ENCODE measurements around the gene PTX4. TPM values are rescaled to one million over a fixed set of nuclear protein-coding genes. Genes with fewer than 3 reads are reported as not detected.

Gene PTX4
- total and polyA plus RNA-seq, 9 of the 15 experiments (the other 6 are each of a cell fraction or from before 2014, with no cell fraction given) = 0.11 TPM; not detected in 8

DNA sequence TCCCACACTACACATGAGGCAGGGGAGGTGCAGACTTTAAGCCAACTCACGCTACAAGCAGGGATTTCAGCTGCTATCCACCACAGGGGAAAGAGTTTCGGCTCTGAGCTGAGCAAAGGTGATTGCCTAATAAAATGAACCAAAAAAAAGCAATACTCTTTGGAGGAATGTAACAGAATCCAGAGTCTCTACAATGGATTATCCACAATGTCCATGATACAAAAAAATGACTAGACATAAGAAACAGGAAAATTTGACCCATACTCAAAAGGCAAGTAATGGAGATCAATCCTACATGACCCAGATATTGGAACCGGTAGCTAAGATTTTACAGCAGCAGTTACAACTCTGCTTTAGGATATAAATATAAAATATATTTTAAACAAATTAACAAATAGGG is 25.8 kb upstream of the PTX4 start:
- FAIRE-seq = no peak
- 46% methylated on average over 3 of the region's 3 CpGs for WGBS (ENCODE audit: insufficient coverage, low coverage, missing lambda C conversion rate)
- ChIA-PET POLR2A (interaction anchor here (0.7 kb wide), 1 partner anchor 229 kb away, joined by 3 read pairs; no protein-coding TSS in a partner anchor), CTCF (ENCODE audit: low intra/inter-chr PET ratio) (no interaction called here)
- peaks cover 0 to 28% of the 10 kb centered on the region in 2 experiments; a peak in 2 of 5 replicates for H3K4me1 ChIP-seq (replicated peaks in 1 of 2; ENCODE audit: control insufficient read depth in 2 of 2, insufficient read depth in 2 of 2, low read length in 2 of 2)
- H3K27me3 ChIP-seq (ENCODE audit: control insufficient read depth in 2 of 2, insufficient read depth in 2 of 2, low read length in 2 of 2) = no peaks in the 10 kb centered on the region
- DNase-seq (ENCODE audit: extremely low read depth in 1 of 4, low spot score in 3 of 4) = no peak
- no peak overlapping the region for H3K4me2 ChIP-seq (ENCODE audit: insufficient read depth, low read length)
- no peak overlapping the region for H3K4me3 ChIP-seq
- no peaks in the 10 kb centered on the region for H4K20me1 ChIP-seq (replicated peaks; ENCODE audit: control insufficient read depth, insufficient read depth, low read length)
- H3K9ac ChIP-seq (ENCODE audit: insufficient read depth in 1 of 2, low read depth in 2 of 2, low read length in 2 of 2) = no peak overlapping the region
- H3K36me3 ChIP-seq (ENCODE audit: control insufficient read depth, insufficient read depth, low read length) = peaks cover 14% of the 10 kb centered on the region; the same call in 1 of the 3 replicates
- H3K27ac ChIP-seq (ENCODE audit: extremely low read depth, low read depth, low read length) = no peak overlapping the region
- BruUV-seq (replicated peaks) = no TSS peak
- in situ Hi-C loops (cut with MboI) (no loop called here), intact Hi-C loops (cut with micrococcal nuclease) (no loop called here)
- H2AFZ ChIP-seq (ENCODE audit: low read depth, low read length) = no peak overlapping the region
- ATAC-seq = no peak
- no peaks in the 10 kb centered on the region for H3K79me2 ChIP-seq (ENCODE audit: control insufficient read depth, insufficient read depth, low read length)
- H3K9me1 ChIP-seq (ENCODE audit: control insufficient read depth, insufficient read depth, low read length) = no peaks in the 10 kb centered on the region
- TF ChIP-seq CEBPB (tag; IDR thresholded peaks at IDR 0.05) = no peak
- TF ChIP-seq, protein P1, sequence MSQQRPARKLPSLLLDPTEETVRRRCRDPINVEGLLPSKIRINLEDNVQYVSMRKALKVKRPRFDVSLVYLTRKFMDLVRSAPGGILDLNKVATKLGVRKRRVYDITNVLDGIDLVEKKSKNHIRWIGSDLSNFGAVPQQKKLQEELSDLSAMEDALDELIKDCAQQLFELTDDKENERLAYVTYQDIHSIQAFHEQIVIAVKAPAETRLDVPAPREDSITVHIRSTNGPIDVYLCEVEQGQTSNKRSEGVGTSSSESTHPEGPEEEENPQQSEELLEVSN (IDR thresholded peaks at IDR 0.05; ENCODE audit: borderline replicate concordance in 1 of 2, extremely low read depth in 1 of 2, insufficient read depth in 1 of 2, insufficient read length in 1 of 2, low read depth in 1 of 2, low read length in 1 of 2, poor library complexity in 1 of 2, severe bottlenecking in 1 of 2) = peak in 1 of 2 experiments; percentile 14
- TF ChIP-seq, protein P2, sequence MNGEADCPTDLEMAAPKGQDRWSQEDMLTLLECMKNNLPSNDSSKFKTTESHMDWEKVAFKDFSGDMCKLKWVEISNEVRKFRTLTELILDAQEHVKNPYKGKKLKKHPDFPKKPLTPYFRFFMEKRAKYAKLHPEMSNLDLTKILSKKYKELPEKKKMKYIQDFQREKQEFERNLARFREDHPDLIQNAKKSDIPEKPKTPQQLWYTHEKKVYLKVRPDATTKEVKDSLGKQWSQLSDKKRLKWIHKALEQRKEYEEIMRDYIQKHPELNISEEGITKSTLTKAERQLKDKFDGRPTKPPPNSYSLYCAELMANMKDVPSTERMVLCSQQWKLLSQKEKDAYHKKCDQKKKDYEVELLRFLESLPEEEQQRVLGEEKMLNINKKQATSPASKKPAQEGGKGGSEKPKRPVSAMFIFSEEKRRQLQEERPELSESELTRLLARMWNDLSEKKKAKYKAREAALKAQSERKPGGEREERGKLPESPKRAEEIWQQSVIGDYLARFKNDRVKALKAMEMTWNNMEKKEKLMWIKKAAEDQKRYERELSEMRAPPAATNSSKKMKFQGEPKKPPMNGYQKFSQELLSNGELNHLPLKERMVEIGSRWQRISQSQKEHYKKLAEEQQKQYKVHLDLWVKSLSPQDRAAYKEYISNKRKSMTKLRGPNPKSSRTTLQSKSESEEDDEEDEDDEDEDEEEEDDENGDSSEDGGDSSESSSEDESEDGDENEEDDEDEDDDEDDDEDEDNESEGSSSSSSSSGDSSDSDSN (IDR thresholded peaks at IDR 0.05; ENCODE audit: borderline replicate concordance in 1 of 2, low read depth in 2 of 2, low read length in 2 of 2) = no peak
- no peak for TF ChIP-seq ATF1 (CRISPR knock-in tag; IDR thresholded peaks at IDR 0.05)
- no peak for TF ChIP-seq ATF1 (tag; IDR thresholded peaks at IDR 0.05)
- TF ChIP-seq EWSR1 (IDR thresholded peaks at IDR 0.05; ENCODE audit: borderline replicate concordance, low read depth, partially characterized antibody) = no peak
- TF ChIP-seq RUNX1 (IDR thresholded peaks at IDR 0.05; ENCODE audit: low read depth) = no peak
- H3K9me3 ChIP-seq (replicated peaks; ENCODE audit: control insufficient read depth, insufficient read depth, low read depth, low read length) = no peaks in the 10 kb centered on the region; the same call in 1 of the 2 replicates
